ES-I3 (cell line): ENCODE data around the gene PSORS1C2.

Experiments used
- H3K36me3 ChIP-seq: 2 replicates; pipeline ENCODE4 v1.6.1; 2013; ENCODE audit warnings: mild to moderate bottlenecking, low read length, control low read depth, moderate library complexity; ENCODE audit not compliant: insufficient read depth
- H3K4me1 ChIP-seq: 2 replicates; pipeline ENCODE4 v1.6.1; 2013; ENCODE audit warnings: mild to moderate bottlenecking, control low read depth, low read length; ENCODE audit not compliant: insufficient read depth
- H3K9ac ChIP-seq: 2 replicates; pipeline ENCODE4 v1.6.1; 2013; ENCODE audit warnings: low read depth, mild to moderate bottlenecking, low read length, moderate library complexity
- H3K9me3 ChIP-seq: 2 replicates; pipeline ENCODE4 v1.6.1; 2013; ENCODE audit warnings: mild to moderate bottlenecking, low read length, moderate library complexity; ENCODE audit not compliant: control insufficient read depth, insufficient read depth

Gene PSORS1C2

GRCh38 chr6:31121131-31121790, 17.6 kb downstream of the PSORS1C2 start:
- Histone ChIP-seq H3K9me3 (no peaks in the 10 kb centered on the region), H3K9ac (no peak overlapping the region), H3K36me3 (no peaks in the 10 kb centered on the region), H3K4me1 (peaks cover 5% of the 10 kb centered on the region; the same call in 1 of the 2 replicates)

DNA sequence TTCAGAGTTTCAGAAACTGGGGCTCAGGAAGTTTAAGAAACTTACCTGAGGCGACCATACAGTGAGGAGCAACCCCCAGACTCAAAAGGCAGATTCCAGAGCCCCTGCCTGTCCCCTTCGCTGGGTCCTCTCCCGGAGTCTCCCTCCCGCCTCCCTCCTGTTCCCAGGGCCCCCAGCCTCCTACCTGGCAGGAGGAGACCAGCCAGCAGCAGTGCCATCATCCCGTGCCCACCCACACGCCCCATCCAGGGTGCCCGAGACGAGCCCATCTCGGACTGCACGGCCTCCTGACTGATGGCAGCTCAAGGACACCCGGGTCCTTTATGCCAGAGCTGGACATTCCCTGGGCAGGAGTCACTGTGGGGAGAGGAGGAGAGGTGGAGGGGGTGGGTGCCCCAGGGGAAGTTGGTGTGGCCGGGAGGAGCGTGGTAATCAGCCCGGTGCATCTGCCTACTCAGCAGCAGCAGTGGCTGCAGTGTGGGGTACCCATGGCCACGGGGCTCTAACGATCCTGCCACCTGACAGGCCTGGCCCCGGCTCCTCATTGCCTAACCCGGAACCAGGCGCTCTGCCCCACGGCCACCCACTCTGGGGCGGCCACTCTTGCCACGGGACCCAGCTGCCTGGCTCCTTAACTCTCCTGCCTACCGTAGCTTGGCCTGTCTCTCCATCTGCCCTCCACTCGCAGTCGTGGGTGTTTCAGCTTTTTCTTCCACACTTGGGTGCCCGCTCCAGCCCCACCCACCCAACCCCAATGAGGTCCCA, 18.5 kb downstream of the PSORS1C2 start, which contains the start of gene CDSN:
Gene CDSN, minus strand, starts transcription at position 296 of the 765 bp plus-strand sequence. Its CDS starts 27 bp downstream, at position 269.
- Histone ChIP-seq H3K9me3 (no peaks in the 10 kb centered on the region), H3K36me3 (no peaks in the 10 kb centered on the region), H3K4me1 (peaks cover 6% of the 10 kb centered on the region; the same call in 1 of the 2 replicates), H3K9ac (no peak within 1 kb of the TSS)

DNA sequence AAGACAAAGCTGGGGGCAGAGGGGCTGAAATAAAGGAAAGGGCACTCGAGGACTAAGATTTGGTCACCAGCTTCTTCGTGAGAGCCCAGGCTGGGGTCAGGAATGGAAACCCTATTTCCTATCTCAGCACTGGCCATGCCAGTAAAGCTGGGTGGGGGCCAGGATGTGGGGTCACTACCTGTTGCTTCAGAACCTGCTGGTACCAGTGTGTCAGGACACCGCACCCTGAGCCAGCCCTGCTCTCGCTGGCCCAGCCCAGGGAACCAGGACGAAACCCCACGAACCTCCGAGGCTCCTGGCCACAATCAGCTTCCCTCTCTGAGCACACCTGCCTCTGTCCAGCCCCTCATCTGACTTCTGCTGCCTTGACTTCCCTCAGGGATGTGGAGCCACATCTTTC, 20.7 kb downstream of the PSORS1C2 start:
- Histone ChIP-seq H3K9ac (no peak overlapping the region), H3K9me3 (no peaks in the 10 kb centered on the region), H3K4me1 (peaks cover 15% of the 10 kb centered on the region; the same call in 1 of the 2 replicates), H3K36me3 (no peaks in the 10 kb centered on the region)

- no peaks in the 10 kb centered on the region for H3K9me3 ChIP-seq
- no peak overlapping the region for H3K9ac ChIP-seq
- H3K4me1 ChIP-seq = peaks cover 15% of the 10 kb centered on the region; the same call in 1 of the 2 replicates
- no peaks in the 10 kb centered on the region for H3K36me3 ChIP-seq
These were observed 22.0 kb downstream of the PSORS1C2 start for GRCh38 chr6:31116661-31117385.

GRCh38 chr6:31115941-31116560, 22.8 kb downstream of the PSORS1C2 start:
- Histone ChIP-seq H3K36me3 (no peaks in the 10 kb centered on the region), H3K4me1 (peaks cover 20% of the 10 kb centered on the region), H3K9ac (no peak overlapping the region), H3K9me3 (no peaks in the 10 kb centered on the region)

DNA sequence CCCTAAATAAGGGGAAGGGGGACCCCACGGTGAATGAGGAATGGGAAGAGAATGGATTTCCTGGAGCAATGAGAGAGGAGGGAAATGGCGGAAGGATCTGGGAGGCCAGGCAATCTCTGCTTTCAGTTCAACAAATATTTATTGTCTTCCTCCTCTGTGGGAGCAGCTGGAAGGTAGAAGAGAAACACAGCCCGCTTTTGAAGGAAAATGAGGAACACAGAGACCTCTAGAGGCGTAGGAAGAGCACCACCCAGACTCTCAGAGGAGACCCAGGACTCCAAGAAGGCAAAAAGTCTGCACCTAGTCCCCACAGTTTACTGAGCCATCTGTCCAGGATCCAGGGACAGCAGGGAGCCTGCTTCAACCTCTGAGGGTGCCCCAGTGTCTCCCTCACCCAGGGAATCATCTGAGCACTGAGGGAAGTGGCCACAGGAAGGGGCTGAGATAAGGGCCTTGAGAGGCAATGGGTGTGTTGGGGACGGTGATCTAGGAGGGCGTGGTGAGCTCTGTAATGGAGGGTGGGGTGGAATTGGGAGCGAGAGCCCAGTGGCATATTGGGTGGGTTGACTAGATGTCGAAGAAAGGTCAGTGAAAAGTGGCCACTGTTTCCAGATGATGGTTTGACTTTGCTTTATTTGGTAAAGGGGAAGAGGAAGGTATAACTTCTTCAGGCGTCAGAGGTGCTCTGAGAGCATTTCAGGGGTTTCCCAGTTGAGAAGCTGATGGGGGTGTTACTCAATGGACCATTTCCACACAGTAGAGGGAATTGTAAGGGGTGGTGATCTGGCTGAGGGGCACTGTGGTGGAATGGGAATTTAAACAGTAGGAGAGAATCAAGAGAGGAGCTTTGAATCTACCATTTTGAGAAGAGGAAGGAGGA, 23.7 kb downstream of the PSORS1C2 start:
- Histone ChIP-seq H3K36me3 (no peaks in the 10 kb centered on the region), H3K9me3 (no peaks in the 10 kb centered on the region), H3K9ac (no peak overlapping the region; the same call in 1 of the 2 replicates), H3K4me1 (peaks cover 28% of the 10 kb centered on the region)

DNA sequence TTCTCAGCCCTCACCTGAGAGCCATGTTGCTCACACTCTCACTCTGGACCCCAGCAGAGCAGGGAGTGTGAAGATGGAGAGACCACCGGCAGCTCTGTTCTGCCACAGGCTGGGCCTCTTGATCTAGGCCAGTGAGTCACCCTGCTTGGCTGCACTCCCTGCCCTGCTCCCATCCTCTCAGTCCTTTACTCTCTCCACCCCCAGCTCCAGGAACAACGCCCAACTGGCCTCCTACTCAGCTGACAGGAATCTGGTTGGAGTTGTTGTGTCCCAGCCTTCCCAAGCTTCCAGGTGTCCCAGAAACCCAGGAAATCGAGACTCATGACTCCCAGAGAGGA, 24.4 kb downstream of the PSORS1C2 start, which contains the start of gene PSORS1C1:
Gene PSORS1C1, plus strand, starts transcription at position 260 of the 338 bp plus-strand sequence. CDS start 14,833 bp downstream, outside the sequence.
- Histone ChIP-seq H3K9ac (no peak within 1 kb of the TSS; the same call in 1 of the 2 replicates), H3K9me3 (no peaks in the 10 kb centered on the region), H3K4me1 (peaks cover 32% of the 10 kb centered on the region), H3K36me3 (no peaks in the 10 kb centered on the region)

DNA sequence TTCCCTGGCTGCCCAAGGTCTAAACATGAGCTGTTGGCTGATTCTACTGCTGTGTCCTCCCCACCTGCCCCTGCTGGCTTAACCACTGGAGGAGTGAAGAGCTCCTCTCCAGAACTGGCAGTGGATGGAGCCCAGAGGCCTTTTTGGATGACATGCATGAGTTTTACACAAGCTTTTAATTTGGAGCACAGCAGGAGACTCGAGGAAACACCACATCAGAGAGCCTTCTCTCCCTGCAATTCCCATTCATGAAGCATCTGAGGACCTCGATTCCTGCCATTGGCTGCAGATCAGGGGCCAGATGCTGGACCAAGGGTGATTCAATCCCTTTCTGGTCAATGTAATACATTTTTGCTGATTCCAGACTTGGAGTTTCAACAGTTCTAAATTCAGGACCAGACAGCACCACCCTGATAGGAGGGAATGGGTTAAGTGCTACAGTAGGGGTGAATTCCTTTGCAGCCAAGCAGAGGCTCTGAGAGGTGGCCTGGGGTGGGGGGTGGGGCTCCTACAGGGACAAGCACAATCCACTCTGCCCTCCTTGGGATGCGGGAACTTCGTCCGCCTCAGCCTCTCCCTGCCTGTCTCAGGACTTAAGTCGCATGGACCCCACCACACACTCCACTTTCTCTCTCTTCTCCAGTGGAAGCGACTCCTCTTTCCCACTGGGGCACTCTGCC, 24.9 kb downstream of the PSORS1C2 start:
- Histone ChIP-seq H3K9me3 (no peaks in the 10 kb centered on the region), H3K36me3 (no peaks in the 10 kb centered on the region), H3K4me1 (peaks cover 32% of the 10 kb centered on the region), H3K9ac (no peak overlapping the region)

DNA sequence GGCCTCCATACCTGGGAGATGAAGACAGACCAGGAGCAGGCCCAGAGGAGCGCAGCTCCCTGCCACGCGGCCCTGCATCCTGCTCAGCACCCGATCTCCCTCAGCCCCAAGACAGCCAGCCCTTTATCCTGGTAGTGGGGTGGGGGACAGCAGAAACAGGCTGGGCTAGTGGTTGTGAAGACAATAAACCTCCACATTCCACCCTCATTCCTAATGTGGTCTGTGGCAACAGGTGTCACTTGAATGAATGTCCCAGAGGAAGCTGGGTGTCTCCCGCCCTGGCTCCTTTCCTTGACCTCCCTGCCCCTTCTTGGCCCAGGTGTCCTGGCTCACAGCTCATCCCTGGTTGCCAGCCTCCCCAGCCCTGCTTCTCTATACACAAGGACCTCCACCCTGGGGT, 26.4 kb downstream of the PSORS1C2 start, which contains the start of gene C6orf15:
Gene C6orf15, minus strand, starts transcription at position 98 of the 400 bp plus-strand sequence. Its CDS starts 20 bp downstream, at position 78.
- Histone ChIP-seq H3K9me3 (no peaks in the 10 kb centered on the region), H3K4me1 (peaks cover 32% of the 10 kb centered on the region), H3K36me3 (no peaks in the 10 kb centered on the region), H3K9ac (no peak within 1 kb of the TSS)

GRCh38 chr6:31111712-31112111, 27.2 kb downstream of the PSORS1C2 start:
- Histone ChIP-seq H3K4me1 (peaks cover 32% of the 10 kb centered on the region), H3K9me3 (no peaks in the 10 kb centered on the region)

DNA sequence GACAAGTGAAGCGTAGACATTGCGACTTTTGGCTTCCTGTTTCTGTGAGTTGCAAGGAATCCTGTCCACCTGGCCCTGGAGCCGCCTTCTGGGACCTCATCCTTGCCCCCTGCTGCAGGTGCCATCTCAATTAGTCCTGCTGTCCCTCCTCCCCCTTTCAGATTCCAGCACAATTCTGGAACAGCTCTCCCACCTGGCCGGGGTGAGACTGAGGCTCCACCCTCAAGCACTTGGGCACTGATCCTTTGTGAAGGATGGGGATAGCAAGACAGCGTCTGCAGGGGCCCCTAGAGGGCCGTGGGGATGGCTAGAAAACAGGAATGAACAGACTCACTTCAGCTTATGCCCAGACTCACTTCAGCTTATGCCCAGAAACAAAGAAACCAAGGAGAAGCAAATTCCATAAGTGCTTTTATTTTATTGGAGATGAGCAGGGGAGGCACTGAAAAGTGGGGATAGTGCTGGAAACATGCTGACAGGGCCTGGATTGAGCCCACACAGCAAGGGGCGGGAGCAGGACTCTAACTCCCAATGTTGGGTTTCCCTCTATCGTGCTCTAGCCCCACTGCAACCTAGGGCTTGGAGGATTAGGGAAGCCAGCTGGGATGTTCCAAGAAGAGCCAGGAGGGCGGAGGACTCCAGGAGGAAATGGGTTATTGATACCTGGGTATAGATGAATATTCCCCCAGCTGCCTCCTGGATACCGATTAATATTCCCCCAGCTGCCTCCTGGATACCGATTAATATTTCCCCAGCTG, 27.9 kb downstream of the PSORS1C2 start:
- Histone ChIP-seq H3K9ac (no peak overlapping the region), H3K4me1 (peaks cover 32% of the 10 kb centered on the region), H3K36me3 (no peaks in the 10 kb centered on the region), H3K9me3 (no peaks in the 10 kb centered on the region)

More at GRCh38 chr6:31111712-31112111, 27.2 kb downstream of the PSORS1C2 start:
- Histone ChIP-seq H3K9ac (no peak overlapping the region), H3K36me3 (no peaks in the 10 kb centered on the region)

DNA sequence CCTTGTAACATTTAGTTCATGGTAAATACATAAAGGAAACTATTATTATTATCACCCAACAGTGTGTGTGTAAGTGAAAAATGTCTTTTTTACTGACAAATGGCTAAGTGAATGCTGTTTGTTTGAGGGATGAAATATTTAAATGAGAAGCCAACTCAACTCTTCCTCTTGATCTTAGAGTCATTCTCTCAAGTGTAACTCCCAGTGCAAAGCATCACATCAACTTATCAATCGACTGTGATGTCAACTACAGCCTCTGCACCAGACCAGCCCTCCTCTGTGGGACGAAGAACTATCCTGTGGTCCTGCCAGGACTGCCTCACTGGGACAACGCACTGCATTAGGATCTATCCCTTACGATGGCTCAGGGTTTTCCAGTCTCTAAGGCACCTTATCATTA, 31.8 kb downstream of the PSORS1C2 start:
- Histone ChIP-seq H3K9me3 (no peaks in the 10 kb centered on the region), H3K4me1 (peaks cover 17% of the 10 kb centered on the region), H3K9ac (no peak overlapping the region), H3K36me3 (no peaks in the 10 kb centered on the region)
